HEK293 (cell line): ENCODE data around the gene EYA2.

Experiments used
- CTCF ChIA-PET: fragments of 350-600 bp; formaldehyde crosslinking; extraction: SDS; loops from one replicate; lab custom pipeline; 2021; ENCODE audit warnings: antibody characterized with exemption; lab: Yijun Ruan, JAX
- POLR2A ChIA-PET: fragments of 300-600 bp; formaldehyde crosslinking; extraction: SDS; loops from one replicate; lab custom pipeline; 2020; ENCODE audit warnings: antibody characterized with exemption, inconsistent platforms; lab: Yijun Ruan, JAX
- H3K27ac ChIP-seq: fragments of 200-500 bp; sonication (Bioruptor generic); 2 replicates; pipeline ENCODE4 v1.5.1; 2014; ENCODE audit warnings: low read depth, low read length, control low read depth, inconsistent platforms; ENCODE audit errors: extremely low read depth
- H3K36me3 ChIP-seq, 2 experiments: fragments of 200-500 bp in 1 of 2; sonication (Bioruptor generic) in 1 of 2; 1 replicate in 1 of 2; 2 replicates in 1 of 2; pipeline ENCODE4 v1.5.1; 2014 to 2017; ENCODE audit warnings: inconsistent platforms in 2 of 2, low read length in 2 of 2; ENCODE audit not compliant: control insufficient read depth in 2 of 2, insufficient read depth in 1 of 2
- H3K4me1 ChIP-seq: fragments of 200-500 bp; sonication (Bioruptor generic); 2 replicates; pipeline ENCODE4 v1.5.1; 2014; ENCODE audit warnings: mild to moderate bottlenecking, low read length, inconsistent platforms; ENCODE audit not compliant: control insufficient read depth, insufficient read depth
- H3K4me3 ChIP-seq: 2 replicates; pipeline ENCODE4 v1.5.1; 2011; ENCODE audit warnings: low read depth, mild to moderate bottlenecking, control low read depth, low read length, moderate library complexity
- H3K9me3 ChIP-seq: fragments of 200-500 bp; sonication (Bioruptor generic); 2 replicates; pipeline ENCODE4 v1.5.1; 2014; ENCODE audit warnings: low read depth, low read length, inconsistent platforms; ENCODE audit not compliant: control insufficient read depth, insufficient read depth
- ATF2 ChIP-seq: fragments of 450-650 bp; formaldehyde crosslinking; IDR thresholded peaks from 2 replicates; pipeline ENCODE4 v1.5.1; 2016; ENCODE audit warnings: missing biosample characterization, missing genetic modification characterization, low read depth
- ELK4 ChIP-seq: IDR thresholded peaks from 2 replicates; pipeline ENCODE4 v1.6.1; 2011; ENCODE audit warnings: mild to moderate bottlenecking, low read depth, low read length, borderline replicate concordance
- GLI4 ChIP-seq: fragments of 450-650 bp; formaldehyde crosslinking; IDR thresholded peaks from 2 replicates; pipeline ENCODE4 v1.5.1; 2016; ENCODE audit warnings: missing biosample characterization, missing genetic modification characterization
- PRDM2 ChIP-seq: fragments of 450-650 bp; formaldehyde crosslinking; IDR thresholded peaks from 2 replicates; pipeline ENCODE4 v1.5.1; 2016; ENCODE audit warnings: missing biosample characterization, missing genetic modification characterization, borderline replicate concordance
- PRDM4 ChIP-seq: fragments of 450-650 bp; formaldehyde crosslinking; IDR thresholded peaks from 2 replicates; pipeline ENCODE4 v1.5.1; 2017; ENCODE audit warnings: missing biosample characterization, missing genetic modification characterization
- SALL2 ChIP-seq: fragments of 450-650 bp; formaldehyde crosslinking; IDR thresholded peaks from 2 replicates; pipeline ENCODE4 v1.5.0; 2017; ENCODE audit warnings: missing biosample characterization, mild to moderate bottlenecking, missing genetic modification characterization, borderline replicate concordance
- TSHZ1 ChIP-seq: fragments of 450-650 bp; formaldehyde crosslinking; IDR thresholded peaks from 2 replicates; pipeline ENCODE4 v1.5.1; 2016; ENCODE audit warnings: missing biosample characterization, missing genetic modification characterization, borderline replicate concordance
- ZNF121 ChIP-seq: fragments of 450-650 bp; formaldehyde crosslinking; IDR thresholded peaks from 2 replicates; pipeline ENCODE4 v1.5.1; 2016; ENCODE audit warnings: missing biosample characterization, missing genetic modification characterization
- ZNF157 ChIP-seq: fragments of 450-650 bp; formaldehyde crosslinking; IDR thresholded peaks from 2 replicates; pipeline ENCODE4 v1.5.1; 2016; ENCODE audit warnings: missing biosample characterization, missing genetic modification characterization
- ZNF184 ChIP-seq: fragments of 450-650 bp; IDR thresholded peaks from 2 replicates; pipeline ENCODE4 v1.5.1; 2018; ENCODE audit warnings: missing biosample characterization, mild to moderate bottlenecking, missing genetic modification characterization
- ZNF362 ChIP-seq: fragments of 450-650 bp; formaldehyde crosslinking; IDR thresholded peaks from 2 replicates; pipeline ENCODE4 v1.5.1; 2016; ENCODE audit warnings: missing biosample characterization, missing genetic modification characterization
- ZNF426 ChIP-seq: fragments of 450-650 bp; formaldehyde crosslinking; IDR thresholded peaks from 2 replicates; pipeline ENCODE4 v1.5.1; 2017; ENCODE audit warnings: missing biosample characterization, missing genetic modification characterization, mild to moderate bottlenecking, inconsistent platforms, moderate library complexity
- ZNF488 ChIP-seq: fragments of 450-650 bp; formaldehyde crosslinking; IDR thresholded peaks from 2 replicates; pipeline ENCODE4 v1.5.1; 2016; ENCODE audit warnings: missing biosample characterization, missing genetic modification characterization
- ZNF513 ChIP-seq: fragments of 450-650 bp; IDR thresholded peaks from 2 replicates; pipeline ENCODE4 v1.5.1; 2018; ENCODE audit warnings: missing biosample characterization, missing genetic modification characterization
- ZNF561 ChIP-seq: fragments of 450-650 bp; IDR thresholded peaks from 2 replicates; pipeline ENCODE4 v1.5.1; 2018; ENCODE audit warnings: missing biosample characterization, missing genetic modification characterization, borderline replicate concordance
- ZNF626 ChIP-seq: fragments of 450-650 bp; sonication (Bioruptor Pico); formaldehyde crosslinking; IDR thresholded peaks from 2 replicates; pipeline ENCODE4 v1.5.1; 2018; ENCODE audit warnings: missing biosample characterization, missing genetic modification characterization, inconsistent platforms
- ZNF670 ChIP-seq: fragments of 450-650 bp; formaldehyde crosslinking; IDR thresholded peaks from 2 replicates; pipeline ENCODE4 v1.5.1; 2016; ENCODE audit warnings: missing biosample characterization, missing genetic modification characterization, low read depth
- ZNF747 ChIP-seq: fragments of 450-650 bp; formaldehyde crosslinking; IDR thresholded peaks from 2 replicates; pipeline ENCODE4 v1.5.1; 2016; ENCODE audit warnings: missing biosample characterization, missing genetic modification characterization

Gene EYA2

GRCh38 chr20:46948081-46948480 lies 53.4 kb downstream of the EYA2 start (continued):
- TF ChIP-seq ZNF488 (no peak), SALL2 (tag by site-specific recombination) (no peak), ZNF362 (no peak), ZNF561 (no peak), ZNF184 (tag by site-specific recombination) (no peak)

- H3K4me1 ChIP-seq, result no peaks in the 10 kb centered on the region
- H3K4me3 ChIP-seq, result no peak overlapping the region
- no peak overlapping the region for H3K27ac ChIP-seq
- H3K36me3 ChIP-seq, result no peaks in the 10 kb centered on the region
- CTCF ChIA-PET, result no interaction called here
- no peaks in the 10 kb centered on the region; the same call in 1 of the 2 replicates for H3K9me3 ChIP-seq
- POLR2A ChIA-PET, result no interaction called here
- TF ChIP-seq PRDM2 (tag by site-specific recombination), result no peak
- no peak for TF ChIP-seq ZNF513 (tag by site-specific recombination)
- no peak for TF ChIP-seq ELK4
- no peak for TF ChIP-seq ZNF670
- TF ChIP-seq PRDM4 (tag by site-specific recombination), result no peak
- TF ChIP-seq TSHZ1 (tag by site-specific recombination), result no peak
- TF ChIP-seq ZNF121 (tag by site-specific recombination), result no peak
- no peak for TF ChIP-seq ZNF426
- TF ChIP-seq ATF2 (tag by site-specific recombination), result no peak
- no peak for TF ChIP-seq ZNF747 (tag by site-specific recombination)
- TF ChIP-seq ZNF157 (tag by site-specific recombination), result no peak
- no peak for TF ChIP-seq ZNF626 (tag by site-specific recombination)
- TF ChIP-seq GLI4 (tag by site-specific recombination), result no peak
Observed at GRCh38 chr20:46951405-46951804, 56.8 kb downstream of the EYA2 start.
